Measurements from ENCODE around the gene CACNA1C.
A peak's percentile ranks its signal among the peaks of the same experiment; 100 is the strongest.

The CACNA1C gene

GRCh38 chr12:2291947-2292346 is 239.2 kb downstream of the CACNA1C start:
- peaks cover 35% of the 10 kb centered on the region for H3K4me1 ChIP-seq (ENCODE audit: control insufficient read depth, insufficient read depth, low read length)
- H3K27me3 ChIP-seq (ENCODE audit: control insufficient read depth, insufficient read depth, low read length): no peaks in the 10 kb centered on the region
- H3K9ac ChIP-seq (ENCODE audit: low read length): no peak overlapping the region
- H3K4me3 ChIP-seq (ENCODE audit: low read length): no peak overlapping the region
- no peaks in the 10 kb centered on the region for H3K36me3 ChIP-seq (ENCODE audit: control insufficient read depth, insufficient read depth, low read length)
- peak overlapping the region; percentile 68 for H3K27ac ChIP-seq (ENCODE audit: low read depth, low read length)

GRCh38 chr12:2292560-2292959 is 239.8 kb downstream of the CACNA1C start:
- Histone ChIP-seq H3K36me3 (ENCODE audit: control insufficient read depth, insufficient read depth, low read length) (no peaks in the 10 kb centered on the region), H3K4me3 (ENCODE audit: low read length) (no peak overlapping the region), H3K27me3 (ENCODE audit: control insufficient read depth, insufficient read depth, low read length) (no peaks in the 10 kb centered on the region), H3K27ac (ENCODE audit: low read depth, low read length) (peak overlapping the region; percentile 68), H3K4me1 (ENCODE audit: control insufficient read depth, insufficient read depth, low read length) (peaks cover 29% of the 10 kb centered on the region), H3K9ac (ENCODE audit: low read length) (no peak overlapping the region)

DNA sequence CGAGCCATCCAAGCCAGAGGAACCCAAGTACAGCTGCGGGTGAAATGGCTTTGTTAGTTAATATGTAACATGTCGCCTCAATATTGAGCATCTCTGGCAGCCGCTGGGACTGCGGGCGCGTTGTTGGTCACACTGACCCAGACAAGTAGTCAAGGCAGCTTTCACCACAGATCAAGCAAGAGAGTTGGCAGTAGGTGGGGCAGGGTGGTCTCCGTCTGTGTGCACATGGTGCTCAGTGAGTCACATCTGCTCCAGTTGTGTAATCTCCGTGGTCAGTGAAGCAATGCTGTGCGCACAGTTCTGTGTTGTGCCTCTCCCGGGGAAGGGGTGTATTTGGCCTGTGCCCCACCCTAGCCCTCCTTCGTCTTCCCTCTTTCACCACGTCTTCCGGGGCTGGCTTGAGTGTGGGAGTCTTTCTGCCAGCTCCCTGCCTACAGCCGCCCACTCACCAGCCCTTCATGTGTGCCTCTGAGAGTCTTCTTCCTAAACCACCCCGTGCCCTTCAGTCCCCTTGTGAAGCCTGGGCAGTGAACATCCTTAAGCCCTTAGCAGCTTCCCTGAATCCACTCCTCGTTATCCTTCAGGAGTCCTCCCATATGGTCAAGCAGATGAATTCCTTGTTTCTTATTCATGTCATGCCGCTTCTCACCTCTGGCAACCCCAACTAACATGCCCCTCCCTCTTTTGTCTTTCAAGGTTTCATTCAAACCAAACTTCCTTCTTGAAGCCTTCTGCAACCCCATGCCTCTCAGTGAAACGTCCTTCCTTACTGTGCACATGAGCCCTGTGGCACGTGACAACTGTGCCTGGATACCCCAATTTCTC is 242.1 kb downstream of the CACNA1C start:
- no peak overlapping the region for H3K9ac ChIP-seq (ENCODE audit: low read length)
- H3K4me1 ChIP-seq (ENCODE audit: control insufficient read depth, insufficient read depth, low read length): peaks cover 25% of the 10 kb centered on the region
- H3K36me3 ChIP-seq (ENCODE audit: control insufficient read depth, insufficient read depth, low read length): no peaks in the 10 kb centered on the region
- no peaks in the 10 kb centered on the region for H3K27me3 ChIP-seq (ENCODE audit: control insufficient read depth, insufficient read depth, low read length)
- H3K4me3 ChIP-seq (ENCODE audit: low read length): no peak overlapping the region
- H3K27ac ChIP-seq (ENCODE audit: low read depth, low read length): no peak overlapping the region

GRCh38 chr12:2295941-2296461 is 243.2 kb downstream of the CACNA1C start:
- H3K36me3 ChIP-seq (ENCODE audit: control insufficient read depth, insufficient read depth, low read length): no peaks in the 10 kb centered on the region
- H3K9ac ChIP-seq (ENCODE audit: low read length): no peak overlapping the region
- no peak overlapping the region for H3K27ac ChIP-seq (ENCODE audit: low read depth, low read length)
- H3K27me3 ChIP-seq (ENCODE audit: control insufficient read depth, insufficient read depth, low read length): no peaks in the 10 kb centered on the region
- H3K4me3 ChIP-seq (ENCODE audit: low read length): no peak overlapping the region
- H3K4me1 ChIP-seq (ENCODE audit: control insufficient read depth, insufficient read depth, low read length): peaks cover 28% of the 10 kb centered on the region

DNA sequence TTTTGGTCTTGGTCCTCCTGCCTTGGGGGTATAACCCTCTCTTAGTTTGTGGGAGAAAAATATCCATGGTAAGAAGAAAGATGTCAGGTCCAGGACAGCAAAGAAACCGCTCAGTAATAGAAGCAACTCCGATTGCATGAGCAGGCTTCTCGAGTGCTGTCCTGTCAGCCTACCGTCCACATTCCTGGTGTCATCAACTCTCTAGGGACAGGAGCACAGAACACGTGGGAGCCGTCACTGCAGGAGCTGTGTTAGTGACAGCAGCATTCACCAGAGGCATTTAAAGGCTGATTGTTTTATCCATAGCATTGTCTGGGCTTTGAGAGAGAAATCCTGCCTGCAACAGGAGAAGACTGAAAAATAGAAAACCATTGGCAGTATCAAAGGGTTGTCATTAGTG is 244.2 kb downstream of the CACNA1C start:
- Histone ChIP-seq H3K36me3 (ENCODE audit: control insufficient read depth, insufficient read depth, low read length) (no peaks in the 10 kb centered on the region), H3K4me3 (ENCODE audit: low read length) (no peak overlapping the region), H3K4me1 (ENCODE audit: control insufficient read depth, insufficient read depth, low read length) (peaks cover 32% of the 10 kb centered on the region), H3K9ac (ENCODE audit: low read length) (no peak overlapping the region), H3K27ac (ENCODE audit: low read depth, low read length) (no peak overlapping the region), H3K27me3 (ENCODE audit: control insufficient read depth, insufficient read depth, low read length) (no peaks in the 10 kb centered on the region)

GRCh38 chr12:2297658-2298057 is 244.9 kb downstream of the CACNA1C start:
- H3K27me3 ChIP-seq (ENCODE audit: control insufficient read depth, insufficient read depth, low read length): no peaks in the 10 kb centered on the region
- H3K4me3 ChIP-seq (ENCODE audit: low read length): no peak overlapping the region
- H3K9ac ChIP-seq (ENCODE audit: low read length): no peak overlapping the region
- H3K4me1 ChIP-seq (ENCODE audit: control insufficient read depth, insufficient read depth, low read length): peaks cover 33% of the 10 kb centered on the region
- H3K27ac ChIP-seq (ENCODE audit: low read depth, low read length): no peak overlapping the region
- no peaks in the 10 kb centered on the region for H3K36me3 ChIP-seq (ENCODE audit: control insufficient read depth, insufficient read depth, low read length)

DNA sequence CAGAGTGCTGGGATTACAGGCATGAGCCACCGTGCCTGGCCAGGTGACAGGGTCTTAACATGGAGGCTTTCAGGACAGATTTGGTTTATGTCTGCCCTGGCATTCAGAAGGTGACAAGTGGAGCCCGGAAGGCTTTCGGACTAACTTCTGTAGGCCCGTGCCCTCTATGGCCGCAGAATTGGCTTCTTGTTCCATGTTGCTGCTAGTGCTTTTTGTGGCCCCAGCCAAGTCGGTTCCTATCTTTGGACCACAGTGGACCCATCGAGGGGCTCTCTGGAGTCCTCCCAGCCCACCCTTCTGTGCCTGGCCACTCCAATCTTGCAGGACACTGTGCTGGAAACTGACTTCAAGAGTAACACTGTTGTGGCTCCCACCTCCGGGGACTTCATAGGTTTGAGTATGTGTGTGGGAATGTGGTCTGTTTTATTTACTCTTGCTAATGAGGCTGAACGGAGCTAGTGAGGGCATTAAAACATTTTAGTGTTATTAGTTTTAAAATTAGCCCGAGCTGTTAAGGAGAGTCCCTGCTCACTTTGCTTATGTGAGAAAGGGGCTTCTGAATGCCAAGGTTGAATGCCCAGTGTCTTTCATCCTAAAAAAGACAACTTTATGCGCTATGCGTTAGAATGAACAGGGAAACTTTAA is 245.9 kb downstream of the CACNA1C start:
- H3K9ac ChIP-seq (ENCODE audit: low read length): no peak overlapping the region
- H3K36me3 ChIP-seq (ENCODE audit: control insufficient read depth, insufficient read depth, low read length): no peaks in the 10 kb centered on the region
- H3K27me3 ChIP-seq (ENCODE audit: control insufficient read depth, insufficient read depth, low read length): no peaks in the 10 kb centered on the region
- H3K27ac ChIP-seq (ENCODE audit: low read depth, low read length): no peak overlapping the region
- H3K4me1 ChIP-seq (ENCODE audit: control insufficient read depth, insufficient read depth, low read length): peaks cover 30% of the 10 kb centered on the region
- H3K4me3 ChIP-seq (ENCODE audit: low read length): no peak overlapping the region

GRCh38 chr12:2299206-2299605 is 246.4 kb downstream of the CACNA1C start:
- no peak overlapping the region for H3K4me3 ChIP-seq (ENCODE audit: low read length)
- no peaks in the 10 kb centered on the region for H3K36me3 ChIP-seq (ENCODE audit: control insufficient read depth, insufficient read depth, low read length)
- no peak overlapping the region for H3K9ac ChIP-seq (ENCODE audit: low read length)
- H3K27me3 ChIP-seq (ENCODE audit: control insufficient read depth, insufficient read depth, low read length): no peaks in the 10 kb centered on the region
- peaks cover 30% of the 10 kb centered on the region for H3K4me1 ChIP-seq (ENCODE audit: control insufficient read depth, insufficient read depth, low read length)
- H3K27ac ChIP-seq (ENCODE audit: low read depth, low read length): no peak overlapping the region

DNA sequence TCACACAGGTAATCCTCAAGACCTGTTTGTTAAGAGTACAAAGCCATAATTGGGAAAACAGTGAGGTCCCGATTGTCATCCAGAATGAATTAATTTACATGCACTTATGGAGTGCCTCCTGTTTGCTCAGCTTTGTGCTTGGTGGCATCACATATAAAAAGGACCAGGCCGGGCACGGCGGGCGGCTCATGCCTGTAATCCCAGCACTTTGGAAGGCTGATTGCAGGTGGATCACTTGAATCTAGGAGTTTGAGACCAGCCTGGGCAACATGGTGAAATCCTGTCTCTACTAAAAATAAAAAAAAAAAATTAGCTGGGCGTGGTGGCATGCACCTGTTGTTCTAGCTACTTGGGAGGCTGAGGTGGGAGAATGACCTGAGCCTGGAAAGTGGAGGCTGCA is 247.4 kb downstream of the CACNA1C start:
- Histone ChIP-seq H3K36me3 (ENCODE audit: control insufficient read depth, insufficient read depth, low read length) (no peaks in the 10 kb centered on the region), H3K9ac (ENCODE audit: low read length) (no peak overlapping the region), H3K4me3 (ENCODE audit: low read length) (no peak overlapping the region), H3K4me1 (ENCODE audit: control insufficient read depth, insufficient read depth, low read length) (peaks cover 27% of the 10 kb centered on the region), H3K27ac (ENCODE audit: low read depth, low read length) (peak overlapping the region; percentile 19), H3K27me3 (ENCODE audit: control insufficient read depth, insufficient read depth, low read length) (no peaks in the 10 kb centered on the region)

DNA sequence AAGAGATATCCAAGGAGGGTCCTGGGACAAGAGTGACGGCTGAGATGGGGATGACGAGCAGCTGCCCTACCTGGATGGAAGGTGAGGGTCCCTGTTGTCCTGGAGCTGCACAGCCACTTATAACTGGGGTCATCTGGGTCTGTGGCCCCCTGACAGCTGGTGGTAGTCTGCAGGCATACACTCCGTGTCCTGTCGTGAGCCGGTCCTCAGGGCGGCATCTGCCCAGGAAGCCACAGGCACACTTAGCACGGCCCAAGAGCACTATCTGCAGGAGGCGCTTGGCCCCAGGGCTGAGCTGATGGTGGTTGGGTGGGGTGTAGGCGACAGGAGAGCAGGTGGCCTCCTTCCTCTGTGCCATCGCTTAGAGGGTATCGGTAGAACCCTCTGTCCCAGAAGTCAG is 248.1 kb downstream of the CACNA1C start:
- H3K27ac ChIP-seq (ENCODE audit: low read depth, low read length): peak overlapping the region; percentile 71
- no peaks in the 10 kb centered on the region for H3K36me3 ChIP-seq (ENCODE audit: control insufficient read depth, insufficient read depth, low read length)
- no peaks in the 10 kb centered on the region for H3K27me3 ChIP-seq (ENCODE audit: control insufficient read depth, insufficient read depth, low read length)
- H3K4me1 ChIP-seq (ENCODE audit: control insufficient read depth, insufficient read depth, low read length): peaks cover 27% of the 10 kb centered on the region
- no peak overlapping the region for H3K9ac ChIP-seq (ENCODE audit: low read length)
- no peak overlapping the region for H3K4me3 ChIP-seq (ENCODE audit: low read length)

DNA sequence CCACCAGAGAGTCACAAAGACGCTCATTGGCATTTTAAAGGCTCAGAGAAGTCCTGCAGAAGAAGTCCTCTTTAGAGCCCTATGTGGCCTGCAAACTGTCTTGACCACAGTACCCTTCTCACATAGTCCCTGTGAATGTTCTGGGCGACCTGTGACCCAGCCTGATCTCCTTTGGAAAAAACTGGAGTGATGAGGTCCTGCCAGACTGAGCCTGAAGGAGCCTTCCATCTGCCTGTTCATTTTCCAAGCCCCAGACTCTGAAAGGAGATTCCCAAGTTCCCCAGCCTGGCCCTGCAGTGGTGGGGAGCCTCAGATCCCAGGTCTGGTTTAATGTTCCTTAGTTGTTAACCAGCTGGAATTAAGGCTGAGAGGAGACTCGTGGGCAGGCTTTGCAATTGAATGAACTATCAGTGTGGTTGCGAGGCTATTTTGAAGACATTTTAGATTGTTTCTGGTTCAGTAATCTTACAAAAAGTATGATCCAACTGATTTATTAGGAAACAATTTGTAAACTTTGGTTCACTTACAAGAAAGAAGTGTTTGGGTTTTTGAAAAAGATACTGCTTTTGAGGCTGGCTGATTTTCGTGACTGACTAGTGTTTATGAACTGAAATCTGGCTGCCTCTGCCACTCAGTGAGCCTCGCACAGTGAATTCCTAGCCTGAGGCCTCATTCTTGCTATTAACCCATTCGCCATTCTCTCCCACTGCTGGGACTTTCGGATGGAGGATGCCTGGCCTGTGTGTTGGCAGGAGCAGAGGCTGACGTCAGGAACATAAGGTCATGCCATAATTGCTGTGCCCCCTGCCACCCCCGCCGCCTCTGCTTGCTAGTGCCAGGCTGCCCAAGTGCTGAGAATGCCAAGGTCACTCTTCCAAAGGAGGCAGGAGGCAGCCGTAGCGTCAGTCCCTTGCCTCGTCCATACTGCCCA is 249.0 kb downstream of the CACNA1C start:
- no peaks in the 10 kb centered on the region for H3K27me3 ChIP-seq (ENCODE audit: control insufficient read depth, insufficient read depth, low read length)

More for the DNA sequence above, 249.0 kb downstream of the CACNA1C start:
- H3K4me1 ChIP-seq (ENCODE audit: control insufficient read depth, insufficient read depth, low read length): peaks cover 28% of the 10 kb centered on the region
- no peaks in the 10 kb centered on the region for H3K36me3 ChIP-seq (ENCODE audit: control insufficient read depth, insufficient read depth, low read length)
- H3K9ac ChIP-seq (ENCODE audit: low read length): no peak overlapping the region
- H3K4me3 ChIP-seq (ENCODE audit: low read length): no peak overlapping the region
- H3K27ac ChIP-seq (ENCODE audit: low read depth, low read length): peak overlapping the region; percentile 71
